BLaER1 (cell line): Measurements from ENCODE around the gene GLYAT.

ENCODE experiments used
- H3K27ac ChIP-seq: shearing (Covaris generic); formaldehyde crosslinking; 2 replicates; pipeline ENCODE4 v1.8.1; 2022
- H3K27me3 ChIP-seq: shearing (Covaris generic); formaldehyde crosslinking; 2 replicates; pipeline ENCODE4 v1.8.1; 2022
- H3K36me3 ChIP-seq: shearing (Covaris generic); formaldehyde crosslinking; 2 replicates; pipeline ENCODE4 v1.8.1; 2022
- H3K4me1 ChIP-seq: shearing (Covaris generic); formaldehyde crosslinking; 2 replicates; pipeline ENCODE4 v1.8.1; 2022
- H3K4me2 ChIP-seq: shearing (Covaris generic); formaldehyde crosslinking; 2 replicates; pipeline ENCODE4 v1.8.1; 2022
- H3K4me3 ChIP-seq: shearing (Covaris generic); formaldehyde crosslinking; 2 replicates; pipeline ENCODE4 v1.8.1; 2022
- H3K9ac ChIP-seq: shearing (Covaris generic); formaldehyde crosslinking; 2 replicates; pipeline ENCODE4 v1.8.1; 2022
- H3K9me3 ChIP-seq: shearing (Covaris generic); formaldehyde crosslinking; 2 replicates; pipeline ENCODE4 v1.8.1; 2022
- H4K20me1 ChIP-seq: shearing (Covaris generic); formaldehyde crosslinking; 2 replicates; pipeline ENCODE4 v1.8.1; 2022
- Cebpa-rat ChIP-seq: shearing (Covaris generic); IDR thresholded peaks from 2 replicates; pipeline ENCODE4 v1.8.1; 2022

GLYAT gene

DNA sequence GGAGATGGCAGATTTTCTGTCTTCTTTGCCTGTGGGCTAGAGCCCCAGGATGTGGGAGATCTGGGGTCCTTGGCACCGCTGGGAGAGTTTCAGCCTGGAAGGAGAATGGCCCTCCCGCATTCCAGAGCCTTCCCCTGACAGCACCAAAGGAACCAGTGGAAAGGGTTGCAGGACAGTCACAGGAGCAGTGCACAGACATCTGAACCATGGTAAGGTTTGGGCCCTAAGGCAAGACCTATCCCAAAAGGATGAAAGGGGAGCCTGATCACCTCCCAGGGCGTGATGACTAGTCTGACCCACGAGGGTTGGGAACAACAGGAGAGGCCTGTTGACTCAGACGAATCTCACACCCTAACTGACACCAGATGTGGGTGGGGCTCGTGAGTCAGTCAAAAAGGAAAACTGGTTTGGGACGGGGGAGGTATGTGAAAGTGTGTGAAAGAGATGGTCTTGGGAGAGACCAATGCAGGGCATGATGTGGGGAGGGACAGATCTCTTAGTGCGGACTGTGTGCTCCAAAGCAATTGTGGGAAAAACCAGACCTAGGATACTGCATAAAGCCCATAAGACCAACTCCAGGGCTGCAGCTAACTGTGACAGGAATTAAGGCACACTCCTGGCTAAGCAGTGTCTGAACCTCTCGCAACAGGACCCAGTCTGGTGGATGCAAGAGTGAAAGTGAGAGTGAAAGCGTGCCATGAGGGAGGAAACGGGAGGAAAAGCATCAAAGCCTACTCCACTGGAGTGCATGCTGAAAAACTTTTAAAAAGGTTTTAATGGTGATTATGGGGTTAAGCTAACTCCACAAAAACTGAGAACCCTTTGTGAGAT, 39.1 kb upstream of the GLYAT start:
- Histone ChIP-seq H3K4me1 (no peaks in the 10 kb centered on the region), H3K27ac (no peak overlapping the region), H3K27me3 (no peaks in the 10 kb centered on the region), H3K9ac (no peak overlapping the region), H3K4me3 (no peak overlapping the region), H3K36me3 (no peaks in the 10 kb centered on the region), H3K9me3 (no peaks in the 10 kb centered on the region), H4K20me1 (no peaks in the 10 kb centered on the region), H3K4me2 (no peak overlapping the region)
- TF ChIP-seq Cebpa-rat = no peak

DNA sequence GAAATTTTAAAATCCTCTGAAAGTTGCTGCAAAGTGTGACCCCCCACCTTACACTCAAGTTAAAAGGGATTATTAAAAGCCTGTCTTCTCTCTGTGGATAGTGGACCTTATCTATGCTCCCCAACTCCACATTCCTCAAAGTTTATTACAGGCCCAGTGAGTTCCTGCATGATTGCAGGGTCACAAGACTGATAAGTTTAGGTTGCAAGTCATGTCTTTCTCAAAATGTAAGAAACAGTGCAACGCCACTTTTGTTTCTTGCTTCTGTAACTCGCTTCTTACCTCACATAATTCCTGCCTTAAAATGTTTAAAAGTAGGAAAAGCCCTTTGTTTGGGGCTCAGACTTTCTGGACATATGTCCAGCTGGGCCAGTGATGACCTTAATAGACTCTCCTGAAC, 38.4 kb upstream of the GLYAT start:
- Histone ChIP-seq H3K27ac (no peak overlapping the region), H3K27me3 (no peaks in the 10 kb centered on the region), H3K4me3 (no peak overlapping the region), H3K36me3 (no peaks in the 10 kb centered on the region), H3K4me2 (no peak overlapping the region), H3K9ac (no peak overlapping the region), H3K9me3 (no peaks in the 10 kb centered on the region), H3K4me1 (no peaks in the 10 kb centered on the region), H4K20me1 (no peaks in the 10 kb centered on the region)
- no peak for TF ChIP-seq Cebpa-rat

- H3K4me2 ChIP-seq = no peak overlapping the region
- H3K4me1 ChIP-seq = no peaks in the 10 kb centered on the region
- H3K9me3 ChIP-seq = no peaks in the 10 kb centered on the region
- H3K27me3 ChIP-seq = no peaks in the 10 kb centered on the region
- H3K36me3 ChIP-seq = no peaks in the 10 kb centered on the region
- no peak overlapping the region for H3K4me3 ChIP-seq
- H3K27ac ChIP-seq = no peak overlapping the region
- TF ChIP-seq Cebpa-rat = no peak
- H3K9ac ChIP-seq = no peak overlapping the region
- H4K20me1 ChIP-seq = no peaks in the 10 kb centered on the region
Observed at GRCh38 chr11:58769308-58769707, 37.6 kb upstream of the GLYAT start.

DNA sequence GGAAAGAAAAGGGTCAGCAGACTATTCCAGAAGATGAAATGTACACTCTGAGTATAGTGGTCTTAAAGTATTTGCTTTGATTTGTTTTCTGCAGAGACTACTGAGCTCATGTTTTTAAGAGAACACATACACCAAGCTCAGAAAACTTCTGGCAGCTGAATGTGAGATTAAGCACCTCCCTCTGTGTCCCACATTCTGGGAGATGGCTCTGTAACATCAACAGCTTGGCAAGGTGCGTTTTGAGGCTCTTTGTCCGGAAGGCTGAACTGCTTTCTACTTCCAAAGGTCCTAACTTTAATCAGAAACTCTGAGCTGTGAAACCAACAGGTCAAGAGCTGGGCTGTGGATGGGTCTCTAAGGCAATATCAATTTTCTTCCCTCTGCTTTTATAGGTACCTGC, 36.4 kb upstream of the GLYAT start:
- Histone ChIP-seq H3K9ac (no peak overlapping the region), H3K4me1 (no peaks in the 10 kb centered on the region)

GRCh38 chr11:58765078-58765477, 33.3 kb upstream of the GLYAT start:
- Histone ChIP-seq H3K27ac (no peak overlapping the region), H3K36me3 (no peaks in the 10 kb centered on the region), H3K4me3 (no peak overlapping the region), H4K20me1 (no peaks in the 10 kb centered on the region), H3K9ac (no peak overlapping the region), H3K9me3 (no peaks in the 10 kb centered on the region), H3K27me3 (no peaks in the 10 kb centered on the region), H3K4me1 (no peaks in the 10 kb centered on the region), H3K4me2 (no peak overlapping the region)
- no peak for TF ChIP-seq Cebpa-rat

More for the DNA sequence above, 36.4 kb upstream of the GLYAT start:
- no peaks in the 10 kb centered on the region for H3K9me3 ChIP-seq
- TF ChIP-seq Cebpa-rat = no peak
- H3K27me3 ChIP-seq = no peaks in the 10 kb centered on the region
- H4K20me1 ChIP-seq = no peaks in the 10 kb centered on the region
- H3K4me2 ChIP-seq = no peak overlapping the region
- no peaks in the 10 kb centered on the region for H3K36me3 ChIP-seq
- H3K4me3 ChIP-seq = no peak overlapping the region
- H3K27ac ChIP-seq = no peak overlapping the region

DNA sequence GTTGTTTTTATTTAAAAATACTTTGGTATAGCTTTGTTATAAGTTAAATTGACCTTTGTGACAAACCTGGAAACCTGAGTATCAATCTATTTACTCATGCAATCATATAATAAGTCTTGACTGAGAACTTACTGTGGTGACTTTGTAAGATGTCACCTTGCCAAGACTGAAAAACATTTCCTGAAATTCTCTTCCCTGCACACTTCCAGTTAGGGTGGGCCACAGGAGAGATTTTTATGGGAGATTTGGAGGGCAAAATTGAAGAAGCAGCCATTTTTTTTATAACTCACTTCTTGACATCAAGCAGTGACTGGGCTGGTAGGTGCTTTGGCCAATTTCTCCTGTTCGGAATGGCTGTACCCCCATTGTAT, 31.4 kb upstream of the GLYAT start:
- Histone ChIP-seq H3K4me2 (no peak overlapping the region), H4K20me1 (no peaks in the 10 kb centered on the region), H3K36me3 (no peaks in the 10 kb centered on the region), H3K27ac (no peak overlapping the region), H3K9ac (no peak overlapping the region), H3K4me1 (no peaks in the 10 kb centered on the region), H3K27me3 (no peaks in the 10 kb centered on the region), H3K9me3 (no peaks in the 10 kb centered on the region), H3K4me3 (no peak overlapping the region)
- no peak for TF ChIP-seq Cebpa-rat

DNA sequence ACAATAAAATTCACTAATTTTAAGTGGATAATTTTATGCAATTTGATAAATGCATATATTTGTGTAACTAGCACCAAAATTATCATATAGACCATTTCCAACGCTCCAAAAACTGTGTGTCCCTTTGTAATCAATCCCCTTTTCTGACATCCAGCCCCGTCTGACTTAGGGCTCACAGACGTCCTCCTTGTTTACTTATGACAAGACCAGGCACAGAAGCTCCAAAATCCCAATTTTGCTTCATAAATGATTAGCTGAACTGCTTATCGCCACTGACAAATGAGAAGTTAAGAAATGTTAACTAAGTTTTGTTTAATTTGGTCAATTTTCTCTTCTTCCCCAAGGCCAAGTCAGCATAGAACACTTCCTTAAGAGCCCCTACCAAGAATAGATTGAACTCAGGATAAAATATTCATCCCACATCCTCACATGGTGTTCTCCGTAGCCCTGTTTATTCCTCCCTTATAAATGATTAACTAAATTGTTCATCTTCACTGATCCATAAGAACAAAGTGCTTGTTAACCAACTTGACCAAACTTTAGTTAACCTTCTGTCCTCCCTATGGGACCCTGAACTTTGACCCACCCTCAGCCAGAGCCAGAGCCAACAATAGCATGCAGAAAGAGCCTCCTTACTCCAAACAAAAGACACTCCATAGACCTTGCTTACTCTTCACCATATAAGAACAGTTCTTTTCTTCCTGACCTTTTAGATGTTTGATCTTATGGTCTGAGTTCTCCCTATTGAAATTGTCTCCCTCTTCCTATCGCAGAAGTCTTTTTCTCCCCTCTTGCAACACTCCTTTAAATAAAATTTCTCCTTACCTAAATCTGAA, 30.8 kb upstream of the GLYAT start:
- no peak overlapping the region for H3K4me2 ChIP-seq
- H3K36me3 ChIP-seq = no peaks in the 10 kb centered on the region
- H3K4me1 ChIP-seq = no peaks in the 10 kb centered on the region
- no peak for TF ChIP-seq Cebpa-rat
- H3K4me3 ChIP-seq = no peak overlapping the region
- H3K27me3 ChIP-seq = no peaks in the 10 kb centered on the region
- no peaks in the 10 kb centered on the region for H4K20me1 ChIP-seq
- H3K27ac ChIP-seq = no peak overlapping the region
- H3K9ac ChIP-seq = no peak overlapping the region
- H3K9me3 ChIP-seq = no peaks in the 10 kb centered on the region

GRCh38 chr11:58757439-58757838, 25.7 kb upstream of the GLYAT start:
- no peak for TF ChIP-seq Cebpa-rat
- Histone ChIP-seq H3K27ac (no peak overlapping the region), H3K4me1 (no peaks in the 10 kb centered on the region), H3K4me3 (no peak overlapping the region), H3K4me2 (no peak overlapping the region), H3K27me3 (no peaks in the 10 kb centered on the region), H4K20me1 (no peaks in the 10 kb centered on the region), H3K36me3 (no peaks in the 10 kb centered on the region), H3K9ac (no peak overlapping the region), H3K9me3 (no peaks in the 10 kb centered on the region)

GRCh38 chr11:58745705-58746364, 14.1 kb upstream of the GLYAT start:
- TF ChIP-seq Cebpa-rat = no peak
- no peak overlapping the region for H3K9ac ChIP-seq
- no peaks in the 10 kb centered on the region for H3K36me3 ChIP-seq
- no peaks in the 10 kb centered on the region for H4K20me1 ChIP-seq
- H3K27me3 ChIP-seq = no peaks in the 10 kb centered on the region
- peaks cover 24% of the 10 kb centered on the region for H3K9me3 ChIP-seq
- no peaks in the 10 kb centered on the region for H3K4me1 ChIP-seq
- H3K27ac ChIP-seq = no peak overlapping the region
- H3K4me3 ChIP-seq = no peak overlapping the region
- no peak overlapping the region for H3K4me2 ChIP-seq
